Measurements from ENCODE around the gene OR2T10.
"Not testable (repeated sequence)": the region's sequence is repeated elsewhere in the genome, so short reads cannot be mapped to it uniquely, and the experiment has no call there.

The OR2T10 gene

DNA sequence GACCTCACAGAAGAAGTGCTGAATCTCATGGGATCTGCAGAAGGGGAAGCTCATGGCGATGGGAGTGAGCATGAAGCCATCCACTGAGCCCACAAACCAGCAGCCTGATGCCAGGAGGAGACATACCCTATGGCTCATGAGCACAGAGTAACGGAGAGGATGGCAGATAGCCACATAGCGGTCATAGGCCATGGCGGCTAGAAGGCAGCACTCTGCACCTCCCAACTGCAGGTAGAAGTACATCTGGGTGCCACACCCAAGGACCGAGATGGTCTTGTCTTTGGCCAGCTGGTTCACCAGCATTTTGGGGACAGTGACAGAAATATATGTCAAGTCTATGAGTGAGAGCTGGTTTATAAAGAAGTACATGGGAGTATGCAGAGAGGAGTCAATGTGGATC is 4.3 kb downstream of the OR2T10 start:
- DNase-seq (ENCODE audit: low read depth), result no peak

DNA sequence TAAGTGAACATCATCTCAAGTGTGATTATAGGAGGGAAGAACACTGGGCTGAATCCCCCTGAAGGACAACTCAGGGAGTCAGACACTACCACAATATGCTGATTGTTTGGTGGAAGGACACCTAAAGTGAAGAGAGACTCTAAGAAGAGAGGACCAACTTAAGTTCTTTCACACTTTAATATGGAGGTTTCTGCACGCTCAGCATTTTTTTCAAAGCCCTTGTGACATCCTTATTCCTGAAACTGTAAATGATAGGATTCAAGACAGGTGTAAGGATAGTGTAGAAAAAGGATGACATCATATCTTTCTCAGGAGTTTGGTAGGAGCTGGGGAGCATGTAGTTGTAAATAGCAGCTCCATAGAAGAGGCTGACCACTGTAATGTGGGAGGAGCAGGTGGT is 4.8 kb downstream of the OR2T10 start:
- DNase-seq (ENCODE audit: low read depth), result no peak

GRCh38 chr1:248590055-248590454 is 7.4 kb downstream of the OR2T10 start:
- DNase-seq (ENCODE audit: low read depth), result no peak

DNA sequence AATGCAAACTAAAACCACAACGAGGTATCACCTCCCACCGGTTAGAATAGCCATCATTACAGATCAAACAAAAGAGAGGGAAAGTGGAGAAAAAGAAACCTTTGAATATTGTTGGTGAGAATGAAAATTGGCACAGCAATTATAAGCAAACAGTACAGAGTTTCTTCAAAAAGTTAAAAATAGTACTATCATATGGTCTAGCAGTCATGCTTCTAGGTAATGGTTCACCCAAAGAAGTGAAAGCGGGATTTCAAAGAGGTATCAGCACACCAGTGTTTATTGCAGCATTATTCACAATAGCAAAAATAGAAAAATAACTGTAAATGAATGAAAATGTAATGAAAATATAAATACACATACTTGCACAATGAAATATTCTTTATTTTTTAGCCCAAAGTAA is 8.2 kb downstream of the OR2T10 start:
- DNase-seq (ENCODE audit: low read depth), result no peak

DNA sequence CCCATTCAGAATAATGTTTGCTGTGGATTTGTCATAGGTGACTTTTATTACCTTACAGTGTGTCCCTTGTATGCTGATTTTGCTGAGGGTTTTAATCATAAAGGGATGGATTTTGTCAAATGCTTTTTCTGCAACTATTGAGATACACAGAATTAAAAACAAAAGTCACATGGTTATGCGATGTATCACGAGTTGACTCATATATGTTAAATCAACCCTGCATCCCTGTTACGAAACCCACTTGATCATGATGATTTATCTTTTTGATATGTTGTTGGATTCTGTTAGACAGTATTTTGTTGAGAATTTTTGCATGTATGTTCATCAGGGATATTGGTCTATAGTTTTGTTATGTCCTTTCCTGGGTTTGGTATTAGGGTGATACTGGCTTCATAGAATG is 12.2 kb downstream of the OR2T10 start:
- DNase-seq (ENCODE audit: low read depth), result no peak

GRCh38 chr1:248576260-248576980 is 21.1 kb downstream of the OR2T10 start:
- DNase-seq (ENCODE audit: low read depth), result no peak

DNA sequence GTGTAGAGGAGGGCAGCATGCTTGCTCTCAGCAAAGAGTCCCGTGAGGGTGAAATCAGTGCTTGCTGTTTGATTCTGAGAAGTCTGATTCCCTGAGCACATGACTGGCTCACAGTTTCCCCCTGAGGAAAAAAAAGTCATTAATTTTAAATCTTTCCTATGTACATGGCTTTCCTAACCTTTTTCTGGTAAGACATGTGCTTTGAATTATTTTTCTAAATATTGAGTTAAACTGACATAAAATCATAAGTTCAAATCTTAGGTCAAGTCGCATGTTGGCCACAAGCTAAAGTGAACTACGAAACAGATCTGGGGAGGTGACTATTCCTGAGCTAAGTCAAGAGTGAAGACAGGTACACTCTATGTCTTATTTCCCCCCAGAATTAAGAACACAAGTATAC is 22.8 kb downstream of the OR2T10 start, which contains the start of gene OR2T34:
OR2T34 (minus strand) TSS at position 101 of the 400 bp plus-strand sequence; CDS start at position 101, 0 bp downstream.
- DNase-seq (ENCODE audit: low read depth), result not testable (repeated sequence)

DNA sequence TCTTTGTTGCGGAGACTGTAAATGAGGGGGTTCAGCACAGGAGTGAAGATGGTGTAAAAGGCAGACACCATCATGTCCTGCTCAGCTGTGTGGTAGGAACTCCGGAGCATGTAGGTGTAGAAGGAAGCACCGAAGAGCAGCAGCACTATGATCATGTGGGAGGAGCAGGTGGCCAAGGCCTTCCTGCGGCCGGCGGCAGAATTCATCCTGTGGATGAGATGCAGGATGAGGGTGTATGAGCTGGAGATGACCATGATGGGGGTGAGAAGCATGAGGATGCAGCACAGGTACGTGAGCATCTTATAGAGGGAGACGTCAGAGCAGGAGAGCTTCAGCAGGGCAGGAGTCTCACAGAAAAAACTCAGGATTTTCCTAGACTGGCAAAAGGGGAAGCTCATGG is 23.6 kb downstream of the OR2T10 start:
- DNase-seq (ENCODE audit: low read depth), result not testable (repeated sequence)

GRCh38 chr1:248572049-248572448 is 25.5 kb downstream of the OR2T10 start:
- DNase-seq (ENCODE audit: low read depth), result not testable (repeated sequence)

DNA sequence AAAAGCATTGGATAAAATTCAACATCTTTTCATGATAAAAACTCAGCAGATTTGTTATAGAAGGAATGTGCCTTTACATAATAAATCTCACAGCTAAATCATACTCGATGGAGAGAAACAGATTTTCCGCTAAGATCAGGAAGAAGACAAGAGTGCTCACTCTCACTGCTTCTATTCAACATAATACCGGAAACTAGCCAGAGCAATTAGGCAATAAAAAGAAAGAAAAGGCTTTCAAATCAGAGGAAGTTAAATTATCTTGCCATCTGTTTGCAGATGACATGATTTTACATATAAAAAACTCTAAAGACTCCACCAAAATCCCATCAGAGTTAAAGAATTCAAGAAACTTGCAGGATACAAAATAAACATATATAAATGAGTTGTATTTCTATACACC is 26.7 kb downstream of the OR2T10 start:
- not testable (repeated sequence) for DNase-seq (ENCODE audit: low read depth)

DNA sequence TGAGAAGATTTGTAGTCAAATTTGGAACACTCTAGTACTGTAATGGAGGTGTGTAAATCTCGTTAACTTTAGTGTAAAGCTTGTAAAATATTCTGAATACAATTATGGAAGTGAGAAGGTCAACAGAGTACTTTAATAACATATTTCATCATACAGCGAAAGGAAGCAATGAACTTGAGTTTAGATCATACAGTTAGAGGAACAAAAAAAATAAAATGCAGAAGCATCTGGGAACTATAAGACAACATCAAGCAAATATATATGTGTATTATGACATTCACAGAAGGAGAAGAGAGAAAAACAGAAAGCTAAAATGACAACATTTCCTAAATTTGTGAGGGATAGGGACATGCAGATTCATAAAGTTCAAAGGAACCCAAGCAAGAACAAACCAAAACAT is 28.5 kb downstream of the OR2T10 start:
- DNase-seq (ENCODE audit: low read depth), result not testable (repeated sequence)

- not testable (repeated sequence) for DNase-seq (ENCODE audit: low read depth)
These were observed 31.7 kb downstream of the OR2T10 start for GRCh38 chr1:248565530-248566373.

GRCh38 chr1:248562672-248563071 is 34.8 kb downstream of the OR2T10 start, which contains the start of gene OR2T29:
Gene OR2T29, minus strand, starts transcription at chr1:248562772. Its CDS starts 3,281 bp downstream, at chr1:248559491.
- DNase-seq (ENCODE audit: low read depth), result not testable (repeated sequence)

- not testable (repeated sequence) for DNase-seq (ENCODE audit: low read depth)
These were observed 46.5 kb downstream of the OR2T10 start for GRCh38 chr1:248551027-248551426.

DNA sequence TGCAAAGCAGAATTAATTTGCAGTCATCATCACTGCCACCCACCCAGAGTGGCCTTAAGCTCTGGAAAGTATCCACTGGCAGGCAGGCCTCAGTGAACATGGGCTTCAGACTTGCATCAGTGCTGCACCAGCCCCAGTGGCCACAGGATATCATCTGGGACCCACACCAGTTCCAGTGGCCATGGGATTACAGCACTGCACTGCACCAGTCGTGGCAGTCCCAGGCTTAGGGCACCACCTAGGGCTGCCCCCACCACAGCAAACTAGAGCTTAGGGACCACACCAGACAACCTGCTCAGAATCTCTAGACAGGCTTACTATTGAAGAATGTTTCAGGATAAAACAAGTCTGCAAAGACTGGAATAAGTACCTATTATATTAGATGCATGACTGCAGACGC is 50.1 kb downstream of the OR2T10 start:
- not testable (repeated sequence) for DNase-seq (ENCODE audit: low read depth)
